T-helper 17 cell (primary cell): ENCODE data around the gene ABI2. TPM values are rescaled to one million over a fixed set of nuclear protein-coding genes. Genes with fewer than 3 reads are reported as not detected.
"Not testable (repeated sequence)": the region's sequence is repeated elsewhere in the genome, so short reads cannot be mapped to it uniquely, and the experiment has no call there.

Source experiments
- ATAC-seq: fragments of 150-1000 bp; cut with Tn5 transposase; 2 replicates; pipeline ENCODE4 v1.10.0; 2021; ENCODE audit warnings: mild to moderate bottlenecking, moderate library complexity
- DNase-seq, 3 donors: peaks; one replicate each; pipeline versions ENCODE4 v3.0.0 to v3.0.0-alpha.2; 2020 to 2021
- H3K9me3 ChIP-seq: one replicate; pipeline ENCODE4 v1.7.0; 2013; ENCODE audit warnings: low read length, mild to moderate bottlenecking; ENCODE audit not compliant: control insufficient read depth, poor library complexity, severe bottlenecking
- H3K27ac Mint-ChIP-seq: one replicate; pipeline ENCODE4 v1.8.0; 2022; ENCODE audit warnings: mild to moderate bottlenecking, moderate library complexity, mixed read lengths
- H3K27me3 Mint-ChIP-seq: one replicate; pipeline ENCODE4 v1.8.0; 2022; ENCODE audit warnings: mixed read lengths
- H3K36me3 Mint-ChIP-seq: one replicate; pipeline ENCODE4 v1.8.0; 2022; ENCODE audit warnings: low read depth, mixed read lengths
- H3K4me1 Mint-ChIP-seq: one replicate; pipeline ENCODE4 v1.8.0; 2022; ENCODE audit warnings: mild to moderate bottlenecking, mixed read lengths
- H3K4me3 Mint-ChIP-seq: one replicate; pipeline ENCODE4 v1.8.0; 2022; ENCODE audit warnings: mild to moderate bottlenecking, moderate library complexity, mixed read lengths
- total RNA-seq, 4 donors: library from RNA in 2 of 4; stranded (reverse) in 2 of 4; gene quantifications; one replicate each; pipeline ENCODE4 v1.2.3 and lab custom pipeline; 2022 to 2026

The ABI2 gene
- total RNA-seq, 2 donors from 2014 or later = 17.4 to 25.2 TPM

- H3K36me3 Mint-ChIP-seq = peaks cover 17% of the 10 kb centered on the region
These were observed 85.6 kb downstream of the ABI2 start for GRCh38 chr2:203413796-203414195.

GRCh38 chr2:203418271-203418670, 90.1 kb downstream of the ABI2 start:
- no peak for DNase-seq

More at GRCh38 chr2:203413796-203414195, 85.6 kb downstream of the ABI2 start:
- Mint-ChIP-seq H3K4me1 (peaks cover 8% of the 10 kb centered on the region), H3K27ac (no peak overlapping the region), H3K4me3 (no peak overlapping the region), H3K27me3 (no peaks in the 10 kb centered on the region)
- no peak for DNase-seq
- ATAC-seq = no peak
- no peaks in the 10 kb centered on the region for H3K9me3 ChIP-seq

DNA sequence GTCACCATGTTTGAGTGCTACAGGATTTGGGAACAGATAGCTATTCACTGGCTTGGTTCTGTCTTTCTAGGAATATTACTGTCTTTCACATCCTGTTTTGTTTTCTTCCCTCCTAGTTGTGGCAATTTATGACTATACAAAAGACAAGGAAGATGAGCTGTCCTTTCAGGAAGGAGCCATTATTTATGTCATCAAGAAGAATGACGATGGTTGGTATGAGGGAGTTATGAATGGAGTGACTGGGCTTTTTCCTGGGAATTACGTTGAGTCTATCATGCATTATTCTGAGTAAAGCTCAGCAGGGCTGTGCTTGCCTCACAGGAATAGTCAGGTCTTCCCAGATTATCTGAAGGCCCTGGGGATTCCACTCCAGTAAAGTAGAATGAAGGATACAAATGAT, 98.9 kb downstream of the ABI2 start:
- ATAC-seq = no peak
- H3K36me3 Mint-ChIP-seq = peaks cover 5% of the 10 kb centered on the region
- no peak for DNase-seq
- peaks cover 3% of the 10 kb centered on the region for H3K4me1 Mint-ChIP-seq
- no peaks in the 10 kb centered on the region for H3K27me3 Mint-ChIP-seq
- H3K27ac Mint-ChIP-seq = no peak overlapping the region
- no peak overlapping the region for H3K4me3 Mint-ChIP-seq
- H3K9me3 ChIP-seq = no peaks in the 10 kb centered on the region

More at GRCh38 chr2:203418271-203418670, 90.1 kb downstream of the ABI2 start:
- Mint-ChIP-seq H3K4me1 (peaks cover 5% of the 10 kb centered on the region), H3K27ac (no peak overlapping the region), H3K4me3 (no peak overlapping the region), H3K36me3 (peaks cover 7% of the 10 kb centered on the region), H3K27me3 (no peaks in the 10 kb centered on the region)
- no peaks in the 10 kb centered on the region for H3K9me3 ChIP-seq
- ATAC-seq = no peak

DNA sequence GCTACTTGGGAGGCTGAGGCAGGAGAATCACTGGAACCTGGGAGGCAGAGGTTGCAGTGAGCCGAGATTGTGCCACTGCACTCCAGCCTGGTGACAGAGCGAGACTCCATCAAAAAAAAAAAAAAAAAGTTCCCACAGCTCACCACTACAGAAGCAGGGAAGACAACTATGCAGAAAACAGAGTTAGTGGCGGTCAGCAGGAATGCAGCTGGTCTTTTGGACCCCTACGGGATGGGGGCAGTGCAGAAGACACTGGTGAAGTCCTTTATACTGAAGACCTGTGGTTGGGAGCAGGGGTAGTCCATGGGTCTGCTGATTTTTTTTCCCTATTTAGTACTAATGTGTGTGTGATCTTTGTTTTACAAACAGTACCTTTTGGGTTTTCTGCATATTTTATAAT, 101.4 kb downstream of the ABI2 start:
- DNase-seq, H3K4me3 Mint-ChIP-seq, H3K27me3 Mint-ChIP-seq, H3K27ac Mint-ChIP-seq, H3K9me3 ChIP-seq, H3K4me1 Mint-ChIP-seq, ATAC-seq, H3K36me3 Mint-ChIP-seq: not testable (repeated sequence)

GRCh38 chr2:203431391-203432185, 103.4 kb downstream of the ABI2 start:
- DNase-seq (no peak), ATAC-seq (no peak)
- Mint-ChIP-seq H3K4me1 (no peaks in the 10 kb centered on the region), H3K4me3 (no peak overlapping the region), H3K27ac (peak overlapping the region; percentile 14), H3K27me3 (no peaks in the 10 kb centered on the region), H3K36me3 (no peaks in the 10 kb centered on the region)
- no peaks in the 10 kb centered on the region for H3K9me3 ChIP-seq

GRCh38 chr2:203432811-203433210, 104.6 kb downstream of the ABI2 start:
- H3K4me1 Mint-ChIP-seq = no peaks in the 10 kb centered on the region
- H3K27ac Mint-ChIP-seq = no peak overlapping the region
- H3K9me3 ChIP-seq = no peaks in the 10 kb centered on the region
- H3K36me3 Mint-ChIP-seq = no peaks in the 10 kb centered on the region
- DNase-seq = no peak
- no peaks in the 10 kb centered on the region for H3K27me3 Mint-ChIP-seq
- no peak overlapping the region for H3K4me3 Mint-ChIP-seq
- no peak for ATAC-seq

- Mint-ChIP-seq H3K36me3 (peaks cover 6% of the 10 kb centered on the region), H3K4me3 (no peak overlapping the region), H3K27ac (no peak overlapping the region), H3K4me1 (peaks cover 3% of the 10 kb centered on the region), H3K27me3 (no peaks in the 10 kb centered on the region)
- no peak for DNase-seq
- H3K9me3 ChIP-seq = no peaks in the 10 kb centered on the region
- ATAC-seq = no peak
These were observed 108.3 kb downstream of the ABI2 start for GRCh38 chr2:203436496-203436895.

GRCh38 chr2:203437511-203437910, 109.3 kb downstream of the ABI2 start:
- Mint-ChIP-seq H3K36me3 (peaks cover 6% of the 10 kb centered on the region), H3K27me3 (no peaks in the 10 kb centered on the region), H3K4me1 (peaks cover 3% of the 10 kb centered on the region), H3K4me3 (no peak overlapping the region), H3K27ac (no peak overlapping the region)
- DNase-seq = no peak
- ATAC-seq = no peak
- no peaks in the 10 kb centered on the region for H3K9me3 ChIP-seq

GRCh38 chr2:203438528-203438927, 110.3 kb downstream of the ABI2 start:
- H3K4me3 Mint-ChIP-seq = no peak overlapping the region
- H3K9me3 ChIP-seq = no peaks in the 10 kb centered on the region
- no peak overlapping the region for H3K27ac Mint-ChIP-seq
- DNase-seq (no peak), ATAC-seq (no peak)
- no peaks in the 10 kb centered on the region for H3K27me3 Mint-ChIP-seq
- peaks cover 3% of the 10 kb centered on the region for H3K4me1 Mint-ChIP-seq
- peaks cover 6% of the 10 kb centered on the region for H3K36me3 Mint-ChIP-seq

DNA sequence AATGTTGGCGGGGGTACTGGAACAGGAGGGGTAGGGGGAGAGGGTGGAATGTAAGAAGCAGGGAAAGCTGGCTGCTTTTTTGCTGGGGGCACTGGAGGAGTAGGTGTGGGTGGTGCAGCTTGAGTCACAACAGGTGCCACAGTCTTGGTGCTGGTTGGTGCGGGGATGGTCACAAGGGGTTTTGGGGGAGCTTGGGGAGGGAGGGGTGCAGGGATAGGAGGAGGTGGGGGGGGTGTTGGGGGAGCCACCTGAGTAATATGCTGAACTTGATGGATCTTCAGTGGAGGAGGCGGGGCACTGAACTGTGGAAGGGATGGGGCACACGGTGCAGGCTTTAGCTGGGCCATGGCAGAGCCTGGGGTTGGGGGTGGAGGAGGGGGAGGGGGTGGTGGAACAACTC, 112.5 kb downstream of the ABI2 start:
- H3K4me1 Mint-ChIP-seq = peaks cover 3% of the 10 kb centered on the region
- no peak for ATAC-seq
- no peaks in the 10 kb centered on the region for H3K27me3 Mint-ChIP-seq

GRCh38 chr2:203441463-203441862, 113.3 kb downstream of the ABI2 start:
- H3K27ac Mint-ChIP-seq = peak overlapping the region; percentile 21
- no peak for ATAC-seq

More for the DNA sequence above, 112.5 kb downstream of the ABI2 start:
- Mint-ChIP-seq H3K4me3 (peak overlapping the region; percentile 12), H3K36me3 (peaks cover 6% of the 10 kb centered on the region), H3K27ac (no peak overlapping the region)
- no peak for DNase-seq
- no peaks in the 10 kb centered on the region for H3K9me3 ChIP-seq

GRCh38 chr2:203442463-203442862, 114.3 kb downstream of the ABI2 start:
- DNase-seq (no peak), ATAC-seq (no peak)
- Mint-ChIP-seq H3K27ac (no peak overlapping the region), H3K4me1 (peaks cover 6% of the 10 kb centered on the region), H3K27me3 (no peaks in the 10 kb centered on the region), H3K36me3 (peaks cover 9% of the 10 kb centered on the region), H3K4me3 (no peak overlapping the region)
- H3K9me3 ChIP-seq = no peaks in the 10 kb centered on the region

More at GRCh38 chr2:203441463-203441862, 113.3 kb downstream of the ABI2 start:
- Mint-ChIP-seq H3K36me3 (peaks cover 9% of the 10 kb centered on the region), H3K27me3 (no peaks in the 10 kb centered on the region), H3K4me3 (no peak overlapping the region), H3K4me1 (peaks cover 6% of the 10 kb centered on the region)
- H3K9me3 ChIP-seq = no peaks in the 10 kb centered on the region
- DNase-seq = no peak

GRCh38 chr2:203444738-203445137, 116.5 kb downstream of the ABI2 start:
- ATAC-seq = no peak
- Mint-ChIP-seq H3K27me3 (no peaks in the 10 kb centered on the region), H3K27ac (no peak overlapping the region), H3K4me1 (peaks cover 4% of the 10 kb centered on the region), H3K36me3 (peaks cover 6% of the 10 kb centered on the region), H3K4me3 (no peak overlapping the region)
- H3K9me3 ChIP-seq = no peaks in the 10 kb centered on the region
- DNase-seq = no peak

- H3K27me3 Mint-ChIP-seq = no peaks in the 10 kb centered on the region
- ATAC-seq = no peak
- no peaks in the 10 kb centered on the region for H3K9me3 ChIP-seq
- no peak for DNase-seq
- no peak overlapping the region for H3K4me3 Mint-ChIP-seq
- peaks cover 6% of the 10 kb centered on the region for H3K36me3 Mint-ChIP-seq
- peaks cover 4% of the 10 kb centered on the region for H3K4me1 Mint-ChIP-seq
- H3K27ac Mint-ChIP-seq = no peak overlapping the region
These were observed 117.9 kb downstream of the ABI2 start for GRCh38 chr2:203446071-203446481.
